Effector CD8-positive, alpha-beta T cell (primary cell): Measurements from ENCODE around the gene KLF15.

Experiments used
- DNase-seq: peaks from one replicate; lab custom pipeline; 2025; lab: John Stamatoyannopoulos, UW

KLF15 gene

DNA sequence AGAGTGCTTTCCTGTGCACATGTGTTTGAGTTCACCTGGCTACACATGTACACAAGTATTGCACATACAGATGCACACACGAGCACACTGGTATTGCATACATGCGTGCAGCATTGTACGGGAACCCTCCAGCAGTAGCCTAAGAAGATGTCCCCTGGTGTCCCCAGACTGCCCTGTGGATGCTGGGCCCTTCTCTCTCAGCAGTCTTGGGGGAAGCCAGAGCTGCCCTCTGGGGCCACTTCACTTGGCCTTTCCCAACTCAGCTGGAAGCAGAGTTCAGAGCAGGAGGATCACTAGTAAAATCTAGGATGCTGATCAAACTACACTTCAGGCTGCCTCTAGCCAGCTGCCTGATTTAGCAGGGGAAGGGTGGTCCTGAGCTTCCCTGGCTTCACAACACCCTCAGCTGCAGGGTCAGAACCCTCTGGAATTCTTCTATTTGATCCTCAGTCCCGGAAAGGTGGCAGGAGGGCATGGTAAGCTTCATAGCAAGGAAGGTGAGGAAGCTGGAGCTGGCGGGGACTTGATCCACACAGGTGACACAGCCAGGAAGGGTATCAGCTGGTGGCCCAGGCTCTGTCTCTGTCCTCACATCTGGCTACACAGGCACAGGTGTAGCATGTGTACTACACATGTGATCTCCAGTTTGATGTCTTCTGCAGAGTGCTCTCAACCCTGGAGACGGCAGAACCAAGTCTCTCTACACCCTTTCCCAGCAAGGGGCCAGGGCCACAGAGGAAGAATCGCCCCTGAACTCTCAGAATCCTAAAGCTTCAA is 36.5 kb downstream of the KLF15 start:
- no peak for DNase-seq

DNA sequence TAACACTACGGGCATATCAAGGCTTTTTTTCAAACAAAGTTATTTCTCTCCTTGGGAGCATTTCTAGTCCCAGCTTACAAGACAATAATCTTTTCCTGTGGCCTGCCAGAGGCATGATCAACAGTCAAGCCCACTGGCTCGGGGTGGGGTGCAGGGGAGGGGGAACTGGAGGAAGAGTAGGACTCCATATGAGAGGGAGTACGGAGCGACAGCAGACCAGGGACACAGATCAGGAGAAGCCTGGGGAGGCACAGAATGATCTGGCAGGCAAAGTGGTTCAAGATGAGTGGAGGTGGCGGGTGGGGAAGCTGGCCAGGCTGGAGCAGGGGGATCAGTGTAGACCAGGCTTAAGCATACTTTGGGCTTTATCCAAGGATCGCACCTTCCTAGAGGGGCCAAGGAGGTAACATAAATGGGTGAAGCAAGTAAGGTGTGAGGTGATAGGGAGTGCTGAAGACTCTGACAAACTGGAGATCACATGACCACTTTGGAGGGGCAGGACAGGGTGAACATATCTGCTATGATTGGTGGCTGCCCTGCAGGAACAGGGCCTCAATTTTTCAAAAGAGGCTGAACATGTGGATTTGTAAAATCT is 37.4 kb downstream of the KLF15 start:
- DNase-seq = no peak

DNA sequence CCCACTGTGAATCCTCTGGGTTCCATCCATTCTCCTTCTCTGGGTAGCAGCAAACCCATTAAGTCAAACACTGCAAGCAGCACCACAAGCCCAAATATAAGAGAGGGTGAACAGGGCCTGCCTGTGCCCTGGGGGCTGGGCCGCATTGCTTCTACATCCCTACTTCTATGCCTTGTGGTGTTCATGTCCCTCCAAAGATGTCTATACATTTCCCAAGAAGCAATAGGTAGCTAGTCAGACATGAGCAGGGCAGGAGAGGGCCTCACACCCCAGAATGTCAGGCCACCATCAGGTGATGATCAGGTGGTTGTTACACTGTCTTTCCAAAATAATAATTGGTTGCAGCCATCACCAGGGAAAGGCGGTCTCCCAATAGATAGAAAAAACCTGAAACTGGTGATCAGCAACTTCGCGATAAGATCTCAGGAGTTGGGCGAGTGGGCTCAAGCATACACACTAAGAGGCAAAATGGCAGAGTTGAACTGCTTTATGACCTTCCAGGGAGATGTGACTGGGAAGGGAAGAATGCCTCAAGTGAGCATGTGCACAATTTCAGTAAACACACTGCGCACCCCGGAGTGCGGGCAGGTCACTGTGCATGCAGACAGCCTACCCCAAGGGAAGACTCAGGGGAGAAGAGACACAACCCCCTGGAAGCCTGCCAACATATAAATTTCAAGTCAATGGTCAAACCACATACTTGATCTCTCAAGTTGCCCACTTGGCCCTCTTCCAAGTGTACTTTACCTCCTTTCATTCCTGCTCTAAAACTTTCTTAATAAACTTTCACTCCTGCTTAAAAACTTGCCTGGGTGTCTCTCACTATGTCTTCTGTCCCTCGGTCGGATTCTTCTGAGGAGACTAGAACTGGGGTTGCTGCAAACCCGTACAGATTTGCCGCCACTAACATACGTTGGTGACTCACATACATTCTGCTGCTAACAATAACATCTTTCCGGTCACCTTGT is 39.9 kb downstream of the KLF15 start:
- no peak for DNase-seq

DNA sequence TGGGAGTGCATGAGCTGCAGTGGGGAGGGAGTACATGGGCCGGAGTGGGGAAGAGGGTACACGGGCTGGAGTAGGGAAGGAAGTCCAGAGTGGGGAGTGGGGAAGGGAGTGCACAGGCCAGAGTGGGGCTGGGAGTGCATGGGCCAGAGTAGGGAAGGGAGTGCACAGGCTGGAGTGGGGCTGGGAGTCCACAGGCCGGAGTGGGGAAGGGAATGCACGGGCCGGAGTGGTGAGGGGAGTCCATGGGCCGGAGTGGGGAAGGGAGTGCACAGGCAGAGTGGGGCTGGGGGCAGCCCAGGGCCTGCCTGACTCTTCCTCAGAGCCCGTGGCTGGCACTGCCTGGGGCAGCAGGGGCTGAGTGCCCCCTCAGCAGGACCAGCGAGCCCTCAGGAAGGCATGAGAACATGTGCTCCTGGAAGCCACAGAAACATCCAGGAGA is 40.7 kb downstream of the KLF15 start:
- no peak for DNase-seq

DNA sequence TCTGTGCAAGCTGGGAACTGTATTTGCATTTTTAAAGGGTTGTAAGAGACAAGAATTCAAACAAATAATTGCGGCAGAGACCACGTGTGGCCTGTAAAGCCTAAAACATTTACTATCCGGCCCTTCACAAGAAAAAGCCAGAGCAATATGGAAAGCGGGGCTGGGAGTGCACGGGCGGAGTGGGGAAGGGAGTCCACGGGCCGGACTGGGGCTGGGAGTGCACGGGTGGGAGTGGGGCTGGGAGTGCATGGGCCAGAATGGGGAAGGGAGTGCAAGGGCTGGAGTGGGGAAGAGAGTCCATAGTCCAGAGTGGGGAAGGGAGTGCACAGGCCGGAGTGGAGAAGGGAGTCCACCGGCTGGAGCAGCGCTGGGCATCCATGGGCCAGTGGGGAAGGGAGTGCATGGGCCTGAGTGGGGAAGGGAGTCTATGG is 41.2 kb downstream of the KLF15 start:
- DNase-seq = no peak

DNA sequence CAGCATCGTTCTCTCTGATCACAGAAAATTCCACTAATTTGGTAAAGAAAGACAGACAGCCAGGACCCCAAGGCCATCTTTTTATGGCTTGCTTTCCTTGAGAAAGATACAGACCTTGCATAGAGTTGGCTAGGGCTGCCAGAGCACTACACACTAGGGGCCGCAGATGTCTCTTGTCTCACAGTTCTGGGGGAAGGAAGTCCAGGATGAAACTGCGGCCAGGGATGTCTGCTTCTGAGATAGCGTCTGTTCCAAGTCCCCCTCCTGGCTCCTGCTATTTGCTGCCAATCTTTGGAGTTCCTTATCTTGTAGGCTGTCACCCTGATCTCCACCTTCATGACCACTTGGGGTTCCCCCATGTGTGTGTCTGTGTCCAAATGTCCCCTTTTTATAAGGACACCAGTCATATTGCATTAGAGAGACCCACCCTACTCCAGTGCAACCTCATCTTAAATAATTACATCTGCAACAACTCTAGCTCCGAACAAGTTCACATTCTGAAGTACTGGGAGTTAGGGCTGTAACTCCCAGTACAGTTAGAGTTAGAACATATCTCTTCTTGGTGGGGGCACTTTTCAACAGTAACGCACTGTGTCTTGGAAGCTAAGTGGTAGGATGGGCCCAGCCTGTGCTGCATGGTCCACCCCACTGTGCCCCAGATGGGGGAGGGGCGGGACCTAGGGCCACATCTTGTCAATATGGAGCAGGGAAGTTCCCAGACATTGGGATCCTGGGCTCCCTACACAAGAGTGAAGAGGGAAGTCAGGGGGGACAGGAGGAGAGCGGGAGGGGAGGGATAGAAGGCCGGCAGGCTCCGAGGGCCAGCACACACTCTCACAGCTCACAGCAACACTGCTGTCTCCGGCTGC is 42.2 kb downstream of the KLF15 start:
- no peak for DNase-seq

DNA sequence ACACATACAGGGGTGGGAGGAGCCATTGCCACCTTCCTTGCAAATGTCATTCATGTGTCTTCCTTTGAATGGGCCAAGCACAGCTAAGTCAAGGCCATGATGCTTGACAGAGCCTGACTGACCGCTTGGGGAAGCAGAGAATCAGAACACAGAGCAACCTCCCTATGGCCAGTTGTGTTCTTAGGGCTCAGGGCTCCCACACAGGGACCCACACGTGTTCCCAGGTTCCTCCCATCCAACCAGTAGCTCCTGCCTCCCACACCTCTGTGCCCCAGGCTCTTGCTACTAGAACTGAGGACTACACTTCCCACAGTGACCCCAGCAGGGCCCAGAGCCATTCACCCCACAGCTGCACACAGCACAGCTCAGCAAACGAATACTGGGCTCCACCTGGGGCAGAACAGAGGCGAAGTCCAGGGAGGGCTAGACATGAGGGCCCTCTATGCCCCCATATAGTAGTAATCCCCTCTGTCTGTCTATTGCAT is 42.9 kb downstream of the KLF15 start:
- DNase-seq = no peak

DNA sequence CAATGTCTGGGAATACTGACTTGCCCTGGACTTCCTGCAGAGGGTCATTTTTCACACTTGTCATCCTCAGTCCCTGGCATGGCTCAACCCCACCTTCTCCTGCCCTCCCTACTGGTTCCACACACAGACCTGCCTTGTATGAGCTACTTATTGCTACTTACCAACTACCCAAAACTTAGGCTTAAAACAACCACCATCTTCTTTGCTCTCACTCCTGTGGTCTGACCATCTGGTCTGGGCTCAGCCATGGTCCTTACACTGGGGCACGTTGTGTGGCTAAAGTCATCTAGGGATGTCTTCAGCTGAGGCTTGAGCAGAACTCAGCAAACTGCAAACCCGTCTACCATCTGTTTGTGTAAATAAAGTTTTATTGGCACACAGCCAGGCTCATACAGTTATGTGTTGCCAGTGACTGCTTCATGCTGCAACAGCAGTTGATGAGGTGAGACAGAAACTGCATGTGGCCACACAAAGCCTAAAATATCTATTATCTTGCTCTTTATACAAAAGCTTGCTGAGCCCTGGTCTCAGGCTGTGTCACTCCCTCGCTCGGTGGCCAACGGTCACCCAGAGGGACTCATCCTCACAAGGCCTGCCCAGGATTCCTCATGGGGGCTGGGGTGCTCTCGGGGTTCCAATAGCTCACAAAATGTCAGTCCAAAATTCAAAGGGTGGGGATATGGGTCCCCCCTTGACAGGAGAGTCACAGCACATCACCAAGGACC is 43.5 kb downstream of the KLF15 start:
- DNase-seq = no peak

DNA sequence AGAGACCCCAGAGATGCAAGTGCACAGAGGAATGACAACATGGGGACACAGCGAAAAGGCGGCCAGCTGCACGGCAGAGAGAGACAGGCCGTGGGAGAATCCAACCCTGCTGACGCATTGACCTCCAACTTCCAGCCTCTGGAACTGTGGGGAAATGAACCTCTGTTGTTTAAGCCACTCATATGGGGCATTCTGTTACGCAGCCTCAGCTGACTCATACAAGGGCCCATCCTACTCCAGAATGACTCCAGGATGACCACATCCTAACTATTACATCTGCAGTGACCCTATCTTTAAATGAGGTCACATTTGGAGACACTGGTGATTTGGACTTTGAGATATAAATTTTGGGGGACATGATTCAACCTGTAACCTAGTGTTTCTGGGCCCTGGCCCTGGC is 44.0 kb downstream of the KLF15 start:
- DNase-seq = no peak

DNA sequence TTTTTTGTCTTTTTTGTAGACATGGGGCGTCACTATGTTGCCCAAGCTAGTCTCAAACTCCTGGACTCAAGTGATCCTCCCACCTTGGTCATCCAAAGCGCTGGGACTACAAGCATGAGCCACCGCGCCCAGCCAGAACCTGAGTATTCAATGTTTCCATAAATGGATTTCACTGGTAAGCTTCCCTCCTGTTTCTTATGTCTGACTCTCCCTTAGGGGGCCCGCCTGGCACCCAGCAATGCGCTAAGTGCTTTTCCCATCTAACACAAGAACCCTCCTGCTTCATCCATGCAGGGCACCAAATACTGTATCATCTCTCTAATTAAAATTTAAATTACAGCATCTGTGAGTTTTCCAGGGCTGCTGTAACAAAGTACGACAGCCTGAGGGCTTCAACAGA is 44.9 kb downstream of the KLF15 start:
- no peak for DNase-seq

DNA sequence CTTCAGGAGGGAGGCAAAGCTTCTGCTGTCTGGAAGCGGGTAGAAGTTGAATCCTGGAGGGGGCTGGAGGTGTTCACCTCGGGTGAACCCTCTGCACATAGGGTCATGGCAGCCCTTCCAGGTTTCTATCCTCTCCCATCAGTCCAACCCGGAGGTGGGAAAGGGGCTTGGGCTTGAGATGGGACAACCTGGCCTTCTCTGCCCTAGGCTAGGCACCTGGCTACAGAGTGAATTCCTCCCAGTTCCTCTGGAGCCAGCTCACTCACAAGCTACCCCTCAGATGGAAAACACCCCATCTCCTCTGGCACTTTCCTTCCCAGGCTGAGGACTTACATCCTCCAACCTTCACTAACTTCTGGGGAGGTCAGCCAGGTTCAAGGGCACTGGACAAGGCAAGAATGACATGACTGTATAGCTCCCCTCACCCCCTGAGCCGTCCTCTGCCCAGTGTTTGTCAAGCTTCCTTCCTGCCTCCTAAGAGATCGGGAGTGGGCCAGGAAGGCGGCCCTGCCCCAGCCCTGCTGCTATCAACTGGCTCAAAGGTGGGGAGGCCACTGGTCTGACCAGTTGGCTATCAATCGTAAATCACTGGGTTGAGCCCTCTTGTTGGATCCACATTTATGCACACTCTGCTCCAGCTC is 45.8 kb downstream of the KLF15 start:
- no peak for DNase-seq

DNA sequence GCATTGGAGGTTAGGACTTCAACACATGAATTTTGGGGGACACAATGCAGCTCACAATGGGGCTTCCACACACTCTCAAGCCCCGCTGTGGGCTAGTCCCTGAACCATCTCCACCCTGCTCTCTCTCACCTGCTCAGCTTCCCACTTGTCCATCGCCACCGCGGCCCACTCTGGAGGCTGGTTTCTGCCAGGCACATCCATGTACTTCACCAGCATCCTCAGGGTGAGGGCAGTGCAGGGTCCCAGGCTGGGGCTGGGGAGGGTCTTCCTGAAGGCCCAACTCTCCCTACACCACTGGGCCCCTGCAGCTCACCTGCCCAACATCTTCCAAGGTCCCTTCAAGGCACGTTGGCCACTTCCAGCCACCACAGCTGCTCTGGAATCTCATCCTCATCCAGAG is 46.4 kb downstream of the KLF15 start:
- no peak for DNase-seq

DNA sequence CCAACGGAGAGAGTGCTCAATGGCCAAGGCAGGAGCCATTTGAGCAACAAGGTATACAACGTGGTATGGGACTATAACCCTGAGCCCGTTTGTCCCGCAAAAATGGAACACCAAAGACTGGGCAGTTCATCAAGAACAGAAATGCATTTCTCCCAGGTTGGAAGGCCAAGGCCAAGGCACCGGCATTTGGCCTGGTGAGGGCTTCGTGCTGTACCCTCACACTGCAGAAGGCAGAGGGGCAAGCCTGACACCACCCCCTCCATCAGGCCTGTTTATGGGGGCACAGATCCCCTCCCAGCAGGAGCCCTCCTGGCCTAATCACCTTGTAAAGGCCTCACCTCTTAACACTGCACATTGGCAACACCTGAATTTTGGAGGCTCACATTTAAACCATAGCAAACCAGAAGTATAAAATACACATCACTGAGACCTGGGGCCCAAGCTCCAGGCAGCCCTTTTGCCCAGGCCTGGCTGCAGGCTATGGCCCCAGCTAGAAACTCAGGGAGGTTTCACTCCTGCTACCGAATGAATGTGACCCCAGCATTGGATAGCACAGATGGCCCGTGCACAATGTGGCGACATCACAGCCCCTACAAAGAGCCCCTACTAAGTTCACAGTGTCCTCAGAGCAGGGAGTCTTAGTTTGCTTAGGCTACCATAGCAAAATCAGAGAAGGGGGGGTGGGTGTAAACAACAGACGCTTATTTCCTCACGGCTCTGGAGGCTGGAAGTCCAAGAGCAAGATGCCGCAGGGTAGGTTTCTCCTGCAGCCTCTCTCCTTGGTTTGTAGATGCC is 47.1 kb downstream of the KLF15 start:
- DNase-seq = no peak

DNA sequence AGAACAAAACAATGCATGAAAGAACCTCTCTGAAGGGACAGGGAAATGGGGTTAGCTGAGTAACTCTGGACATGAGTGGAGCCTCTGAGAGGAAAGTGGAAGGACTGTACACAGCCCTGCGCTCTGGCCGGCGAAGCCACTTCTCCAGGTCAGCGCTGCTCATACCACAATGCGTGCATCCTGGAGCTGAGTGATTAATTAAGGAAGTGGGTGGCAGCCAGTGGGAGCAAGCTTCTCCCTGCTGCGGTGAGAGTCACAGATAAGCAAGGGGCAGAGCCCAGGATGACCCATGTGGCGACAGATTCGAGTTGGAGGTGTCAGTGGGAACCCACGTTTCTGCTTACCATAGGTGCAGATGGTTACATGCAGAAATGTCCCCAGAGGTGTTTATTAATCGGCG is 48.0 kb downstream of the KLF15 start:
- DNase-seq = no peak

DNA sequence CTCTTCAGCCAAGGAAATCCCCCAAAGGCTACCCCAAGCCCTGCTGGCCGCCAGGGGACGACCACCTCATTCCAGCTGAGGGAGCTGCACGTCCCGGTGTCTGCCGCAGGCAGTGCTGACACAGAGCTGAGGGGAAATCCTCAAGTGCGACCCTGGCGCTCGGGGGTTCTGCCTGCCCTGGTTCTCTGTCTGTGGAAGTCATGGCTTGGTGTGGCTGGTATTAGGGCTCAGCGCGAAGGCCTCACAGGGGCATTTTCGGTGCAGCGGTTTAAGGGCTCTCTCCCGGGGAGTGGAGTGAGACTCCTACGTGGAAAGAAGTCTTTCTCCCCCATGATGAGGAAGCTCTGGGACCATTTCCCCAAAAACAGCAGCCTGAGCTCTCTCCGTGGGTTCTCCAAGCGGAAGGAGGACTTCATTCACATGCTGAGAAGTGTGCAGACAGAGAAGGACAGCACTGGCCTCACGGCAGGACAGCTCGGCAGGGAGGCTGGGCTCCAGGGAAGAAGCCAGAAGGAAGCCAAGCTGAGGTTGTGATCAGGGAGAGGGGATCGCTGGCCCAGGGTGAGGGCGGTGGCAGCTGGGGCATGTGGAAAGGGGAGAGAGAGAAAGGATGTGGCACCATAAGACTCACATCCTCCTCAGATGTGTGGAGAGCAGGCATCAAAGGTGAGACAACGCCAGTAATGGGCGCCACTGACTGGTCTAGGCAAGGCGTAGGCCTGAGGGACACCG is 48.6 kb downstream of the KLF15 start:
- no peak for DNase-seq

DNA sequence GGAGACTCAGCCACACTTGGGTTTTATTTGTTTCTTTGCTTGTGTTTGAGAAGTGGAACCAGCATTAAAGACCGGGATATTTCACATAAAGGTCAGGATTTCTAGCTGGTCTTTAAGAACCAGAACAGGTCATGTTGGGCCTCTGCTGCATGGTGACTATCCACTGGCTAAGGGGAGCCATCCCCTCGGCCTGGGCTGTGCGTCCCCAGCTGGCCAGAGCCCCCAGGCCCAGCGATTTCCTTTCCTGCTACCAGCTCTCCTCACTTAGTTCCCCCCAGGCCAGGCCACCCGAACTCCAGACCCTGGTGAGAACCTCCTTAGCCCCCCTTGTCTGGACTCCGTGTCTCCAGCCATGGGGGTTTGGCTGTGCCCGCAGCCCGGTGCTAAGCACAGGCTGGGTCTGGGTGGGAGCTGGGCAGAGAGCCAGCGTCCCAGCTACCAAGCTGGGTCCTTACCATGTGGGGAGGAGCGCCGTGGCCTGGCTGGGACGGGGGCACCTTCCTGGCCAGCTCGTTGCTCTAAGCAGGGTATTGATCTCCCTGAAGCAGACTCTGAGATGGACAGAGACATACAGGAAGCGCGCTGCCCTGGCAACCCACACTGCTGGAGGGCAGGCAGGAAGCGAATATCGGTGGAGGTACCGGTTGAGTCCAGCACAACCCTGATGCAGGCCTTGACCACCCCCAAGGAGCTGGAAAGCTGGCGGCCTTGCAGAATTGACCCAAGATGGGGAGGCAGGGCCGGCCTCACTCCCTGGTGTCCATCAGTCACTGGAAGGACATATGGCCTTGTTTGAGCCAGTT is 49.4 kb downstream of the KLF15 start:
- no peak for DNase-seq

DNA sequence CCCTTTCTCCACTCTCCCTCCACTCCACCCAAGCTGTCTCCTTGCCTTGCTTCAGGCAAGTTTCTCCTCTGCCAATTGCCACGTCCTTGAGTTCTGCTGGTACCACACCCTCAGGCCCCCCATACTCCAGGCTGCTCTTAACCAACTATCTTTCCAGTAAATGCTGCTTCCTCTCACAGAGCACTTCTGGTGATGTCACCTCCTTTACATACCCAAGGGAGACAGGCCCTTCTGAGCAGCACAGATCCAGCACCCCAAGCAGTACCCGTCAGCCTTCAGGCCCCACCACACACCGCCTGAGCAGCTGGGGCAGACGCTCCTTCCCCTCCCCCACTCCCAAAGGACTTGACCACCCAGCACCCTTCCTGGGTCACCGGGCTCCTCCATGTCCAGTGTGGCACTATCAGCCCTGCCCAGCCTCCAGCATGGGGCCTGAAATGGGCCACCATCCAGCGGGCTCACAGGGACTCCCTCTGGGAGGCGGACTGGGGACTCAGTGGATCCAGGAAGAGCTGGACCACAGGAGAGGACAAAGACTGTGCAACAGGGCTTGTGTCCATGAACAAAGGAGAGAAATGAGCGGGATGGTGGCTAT is 50.2 kb downstream of the KLF15 start:
- no peak for DNase-seq
